GM19351 (cell line): ENCODE measurements around the gene RAG2.

Experiments used
- ATAC-seq: cut with Tn5 transposase; IDR thresholded peaks from one replicate; pipeline ENCODE4 v1.9.1; 2021; ENCODE audit warnings: mild to moderate bottlenecking, moderate library complexity; ENCODE audit not compliant: unreplicated experiment

The RAG2 gene

DNA sequence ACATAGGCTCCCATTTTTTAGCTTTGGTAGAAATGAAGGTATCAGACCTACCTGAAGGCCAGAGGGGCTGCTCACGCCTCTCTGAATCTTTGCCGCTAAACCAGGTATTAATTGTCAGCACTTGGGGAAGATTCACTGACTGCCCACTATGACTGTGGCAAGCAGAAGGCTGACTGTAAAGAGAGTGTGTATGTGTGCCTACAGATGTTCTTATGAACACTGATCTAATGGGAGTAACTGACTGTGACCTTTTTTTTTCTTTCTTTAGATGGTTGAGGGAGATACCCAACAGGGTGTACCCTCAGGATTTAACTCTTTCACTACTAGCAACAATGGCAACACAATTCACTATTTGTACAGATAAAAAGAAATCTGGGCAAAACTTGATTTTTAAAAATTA lies at the start of gene RAG2:
Gene RAG2, minus strand, starts transcription at position 186 of the 400 bp plus-strand sequence. CDS start 4,068 bp downstream, outside the sequence.
- no peak for ATAC-seq

DNA sequence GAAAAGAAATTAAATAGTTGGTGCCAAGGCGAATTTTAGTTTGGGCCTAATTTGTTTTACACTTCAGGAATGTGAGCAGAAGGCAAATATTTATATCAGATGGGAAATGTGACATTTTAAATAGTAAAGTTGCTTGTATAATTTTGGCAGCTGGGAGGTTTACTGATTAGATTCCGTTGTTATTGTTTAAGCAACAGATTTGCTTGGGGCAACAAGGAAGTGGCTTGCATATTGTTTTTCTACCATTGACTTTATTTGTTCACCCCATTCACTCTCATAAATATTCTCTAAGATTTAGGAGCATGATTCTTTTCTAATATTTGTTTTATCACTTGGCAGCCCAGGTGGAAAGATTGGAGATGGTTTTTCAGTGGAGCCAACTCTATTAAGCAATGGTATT lies 40.5 kb upstream of the RAG2 start:
- ATAC-seq = no peak

DNA sequence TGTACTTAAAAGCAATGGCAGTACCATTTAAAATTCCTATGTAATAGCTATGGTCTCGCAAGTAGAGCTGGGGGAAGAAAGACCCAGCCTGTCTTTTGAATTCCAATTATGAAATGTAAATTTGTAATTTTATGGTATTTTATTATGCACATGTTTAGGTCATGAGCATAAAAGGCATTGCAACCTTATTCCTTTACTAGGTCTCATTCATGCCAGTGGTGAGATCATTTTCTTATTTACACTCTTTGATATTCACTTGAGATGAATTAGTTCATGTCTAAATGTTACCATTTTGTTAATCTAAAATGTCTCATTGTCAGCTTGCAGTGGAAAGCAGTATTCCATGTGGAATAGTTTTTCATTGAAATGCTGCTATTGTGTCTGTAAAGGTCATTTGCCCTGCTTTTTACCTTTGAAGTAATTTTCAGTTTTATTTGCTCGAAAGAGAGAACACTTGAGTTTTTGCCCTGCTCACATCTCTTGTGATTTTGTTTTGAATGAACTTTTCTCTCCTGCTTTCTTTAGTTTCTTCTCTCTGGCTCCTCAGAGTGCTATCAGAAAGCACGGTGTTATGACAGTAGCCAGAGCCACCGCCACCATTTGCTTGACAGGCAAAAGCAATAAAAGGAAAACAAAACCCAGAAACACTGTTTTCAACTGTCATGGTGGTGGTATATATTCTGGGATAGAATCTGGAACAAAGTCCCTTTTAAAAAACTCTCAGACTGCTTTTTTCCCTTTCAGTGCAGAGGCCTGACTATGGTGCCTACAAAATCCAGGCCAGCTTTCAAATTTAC lies 37.2 kb upstream of the RAG2 start:
- ATAC-seq = no peak

DNA sequence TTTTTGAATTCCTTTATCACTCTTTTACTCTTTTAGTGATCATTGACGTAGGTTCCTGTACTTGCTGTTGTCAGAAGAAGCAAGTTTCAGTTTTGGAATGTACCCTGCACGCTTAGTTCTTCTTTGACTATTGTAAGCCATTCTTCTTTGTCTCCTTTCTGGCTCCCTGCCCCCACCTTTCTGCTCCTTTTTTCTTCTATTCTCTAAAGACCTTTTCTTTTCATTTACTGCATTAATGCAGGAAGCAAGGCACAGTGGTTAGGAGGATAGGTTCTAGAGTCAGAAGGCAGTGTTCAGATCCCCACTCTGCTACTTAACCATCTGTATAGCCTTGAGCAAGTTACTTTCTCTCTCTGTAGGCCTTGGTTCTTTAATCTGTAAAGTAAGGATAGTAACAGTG lies 33.7 kb upstream of the RAG2 start:
- peak; percentile 91 for ATAC-seq

DNA sequence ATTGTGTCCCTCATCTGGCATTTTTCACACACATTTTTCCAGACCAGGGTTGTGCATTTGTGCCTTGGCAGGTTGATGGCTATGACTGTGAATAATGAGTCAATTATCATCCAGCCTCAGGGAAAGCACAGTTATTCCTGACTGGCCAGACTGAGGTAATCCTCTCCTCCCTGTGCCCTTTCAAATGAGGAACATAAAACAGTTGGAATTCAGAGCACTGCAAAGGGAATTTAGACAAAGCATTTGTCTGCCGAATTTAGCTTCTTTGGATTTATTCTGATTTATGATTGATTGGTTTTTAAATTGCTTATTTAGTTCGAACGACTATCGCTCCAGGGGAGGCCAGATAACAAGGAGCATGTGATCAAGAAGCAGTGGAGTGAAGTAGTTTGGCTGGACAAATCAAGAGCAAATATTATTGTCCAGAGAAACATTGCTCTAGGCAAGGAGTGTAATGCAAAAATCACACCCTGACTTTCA lies 30.8 kb upstream of the RAG2 start:
- ATAC-seq = no peak

DNA sequence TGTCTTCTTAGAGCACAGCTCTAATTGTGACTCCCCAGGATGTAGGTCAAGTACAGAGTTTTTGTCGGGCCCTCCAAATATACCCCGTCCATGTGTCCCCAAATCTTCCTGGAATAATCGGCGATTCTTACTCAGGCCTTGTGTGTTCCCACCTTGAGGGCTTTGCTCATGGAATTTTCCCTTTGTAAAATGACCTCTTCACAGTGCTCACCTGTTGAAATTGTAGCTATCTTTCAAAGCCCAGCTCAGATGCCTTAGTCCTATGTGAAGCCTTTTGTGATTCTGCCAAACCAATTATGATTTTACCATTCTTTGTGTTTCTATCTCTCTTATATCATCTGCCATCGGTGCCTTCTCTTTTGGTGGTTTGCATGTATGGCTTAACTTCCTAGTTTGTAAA lies 30.1 kb upstream of the RAG2 start:
- ATAC-seq = no peak

DNA sequence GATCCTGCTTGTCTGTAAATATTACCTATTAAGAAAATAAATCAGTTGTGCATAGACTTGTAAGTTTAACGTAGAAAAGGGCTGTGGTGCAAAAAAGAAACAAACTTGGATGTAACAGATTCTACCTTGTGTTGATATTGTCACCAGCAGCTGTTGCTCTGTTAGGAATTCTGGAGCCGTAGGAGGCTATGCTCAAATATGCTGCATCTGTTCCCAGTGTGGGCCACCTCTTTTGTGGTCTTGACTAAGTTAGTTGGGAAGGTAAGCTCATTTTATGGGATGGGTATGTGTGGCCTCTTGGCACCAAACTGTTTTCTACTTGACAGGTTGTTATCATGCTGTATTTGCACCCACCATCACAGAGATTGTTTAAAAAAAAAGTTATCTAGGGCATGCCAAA lies 29.4 kb upstream of the RAG2 start:
- ATAC-seq = no peak

DNA sequence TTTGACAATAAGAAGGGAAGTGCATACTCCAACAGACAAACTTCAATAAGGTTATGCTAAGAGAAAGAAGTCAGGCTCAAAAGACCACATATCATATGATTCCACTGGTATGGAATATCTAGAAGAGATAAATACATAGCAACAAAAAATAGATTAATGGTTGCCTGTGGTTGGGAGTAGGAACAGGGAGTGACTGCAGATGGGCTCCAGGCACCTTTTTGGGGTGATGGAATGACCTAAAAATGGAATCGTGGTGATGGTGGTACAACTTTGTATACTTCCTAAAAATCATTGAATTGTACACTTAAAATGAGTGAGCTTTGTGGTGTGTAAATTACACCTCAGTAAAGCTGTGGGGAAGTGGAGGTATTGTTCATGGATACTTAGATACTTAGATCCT lies 29.0 kb upstream of the RAG2 start:
- no peak for ATAC-seq

DNA sequence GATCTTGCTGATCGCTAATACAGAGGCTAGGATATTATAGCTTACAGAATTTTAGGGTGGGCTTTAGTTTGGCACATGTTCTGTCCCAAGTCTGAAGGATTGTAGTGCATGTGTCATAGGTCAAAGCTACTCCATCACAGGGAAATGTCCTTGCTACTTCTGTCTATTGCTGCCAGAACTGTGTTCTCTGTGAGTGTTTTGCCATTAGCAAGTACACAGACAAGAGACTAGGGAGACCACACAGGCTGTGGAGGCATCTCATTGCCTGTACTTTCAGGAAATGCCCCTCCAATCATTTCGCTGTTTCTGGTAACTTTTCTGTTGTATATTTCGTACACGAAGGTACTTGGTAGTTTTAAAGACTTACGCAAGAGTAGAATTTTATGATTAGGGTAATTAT lies 25.5 kb upstream of the RAG2 start:
- ATAC-seq = no peak

DNA sequence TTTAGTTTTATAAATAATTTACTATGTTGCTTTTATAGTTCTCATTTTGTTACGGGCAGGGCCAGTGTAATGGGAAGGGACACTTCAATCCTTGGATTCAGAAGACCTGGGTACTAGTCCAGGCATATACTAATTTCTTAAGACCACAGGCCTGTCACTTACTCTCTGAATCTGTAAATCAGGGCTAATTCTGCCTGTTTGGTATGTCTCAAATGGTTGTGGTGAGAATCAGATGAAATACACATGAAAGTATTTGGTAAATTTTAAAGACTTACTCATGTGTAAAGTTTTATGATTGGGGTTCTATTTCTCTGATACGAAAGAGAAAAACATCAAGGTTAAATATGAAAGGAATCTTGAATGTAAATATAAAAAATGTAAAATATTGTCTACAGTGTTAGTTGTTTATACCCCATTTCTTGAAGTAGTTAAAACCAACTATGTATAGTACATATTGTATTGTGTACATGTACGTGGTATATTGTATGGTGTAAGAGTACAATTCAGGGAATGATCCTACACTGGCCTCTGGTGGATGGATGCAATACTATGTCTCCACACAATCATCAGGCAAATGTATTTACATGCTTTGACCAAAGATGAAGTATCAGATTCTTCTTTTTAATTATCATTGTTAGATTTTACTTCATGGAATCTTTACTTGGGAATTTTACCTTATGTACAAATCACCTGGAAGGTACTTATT lies 24.5 kb upstream of the RAG2 start:
- ATAC-seq = peak; percentile 79

DNA sequence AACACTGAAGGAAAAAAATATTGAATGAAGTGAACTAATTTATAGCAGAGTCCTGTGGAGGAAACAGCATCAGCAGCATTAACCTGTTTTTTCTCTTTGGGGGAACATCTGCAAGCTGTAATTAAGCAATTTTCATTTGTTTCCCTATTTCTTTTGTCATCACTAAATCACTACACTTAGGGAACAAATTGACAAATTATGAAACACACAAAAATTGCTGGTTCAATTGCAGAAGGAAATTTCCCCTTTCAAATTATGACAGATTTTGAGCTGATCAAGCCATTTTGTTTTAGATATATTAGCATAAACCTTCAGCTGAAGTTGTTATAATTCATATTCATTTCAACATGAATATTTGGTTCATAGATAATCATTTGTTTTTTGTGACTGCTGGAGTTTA lies 22.2 kb upstream of the RAG2 start:
- no peak for ATAC-seq

DNA sequence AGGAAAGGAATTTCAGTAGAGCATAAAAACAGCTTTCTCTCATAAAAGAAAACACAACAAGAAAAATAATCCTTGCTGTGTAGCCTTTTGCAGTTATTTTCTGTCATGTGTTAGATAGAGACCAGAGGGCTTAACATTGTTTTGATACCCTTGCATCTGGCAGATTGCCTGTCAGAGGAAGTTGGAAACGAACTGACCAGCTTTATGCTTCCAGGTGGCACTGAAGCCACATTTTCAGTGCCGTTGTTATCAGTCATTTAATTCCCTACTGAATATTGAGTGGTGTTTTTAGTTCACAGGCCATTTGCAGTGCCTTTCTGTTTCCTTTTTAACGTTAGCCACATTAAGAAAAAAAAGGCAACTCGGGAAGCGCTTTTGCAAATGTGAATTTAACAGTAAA lies 21.5 kb upstream of the RAG2 start:
- no peak for ATAC-seq

DNA sequence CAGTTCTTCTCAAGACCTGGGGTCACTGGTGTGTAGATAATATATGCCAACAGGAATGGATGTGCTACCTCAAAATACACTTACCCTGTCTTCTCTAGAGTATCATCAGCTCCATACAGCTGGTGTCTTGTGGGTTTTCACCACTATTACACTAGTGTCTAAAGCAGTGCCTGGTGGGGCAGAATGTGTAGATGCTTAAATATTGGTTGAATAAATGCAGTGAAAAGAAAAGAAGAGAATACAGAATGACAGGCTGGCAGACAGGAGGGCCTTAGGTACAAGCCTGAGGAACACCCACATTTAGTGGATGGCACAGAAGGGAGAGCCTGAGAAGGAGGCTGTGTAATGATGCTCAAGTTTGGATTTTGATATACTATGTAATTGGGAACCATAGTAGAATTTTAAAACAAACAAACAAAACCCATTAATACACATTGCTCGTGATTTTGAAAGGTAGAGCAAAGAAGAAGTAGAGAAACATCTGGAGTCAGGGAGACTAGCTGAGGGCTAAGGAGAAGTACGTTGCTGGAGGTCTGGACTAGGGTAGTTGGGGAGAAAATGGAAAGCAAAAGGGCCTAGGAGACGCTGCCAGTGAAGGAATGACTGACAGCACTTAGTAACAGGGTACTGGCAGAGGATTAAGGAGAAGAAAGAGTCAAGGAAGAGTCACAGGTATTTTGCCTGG lies 20.5 kb upstream of the RAG2 start:
- no peak for ATAC-seq

DNA sequence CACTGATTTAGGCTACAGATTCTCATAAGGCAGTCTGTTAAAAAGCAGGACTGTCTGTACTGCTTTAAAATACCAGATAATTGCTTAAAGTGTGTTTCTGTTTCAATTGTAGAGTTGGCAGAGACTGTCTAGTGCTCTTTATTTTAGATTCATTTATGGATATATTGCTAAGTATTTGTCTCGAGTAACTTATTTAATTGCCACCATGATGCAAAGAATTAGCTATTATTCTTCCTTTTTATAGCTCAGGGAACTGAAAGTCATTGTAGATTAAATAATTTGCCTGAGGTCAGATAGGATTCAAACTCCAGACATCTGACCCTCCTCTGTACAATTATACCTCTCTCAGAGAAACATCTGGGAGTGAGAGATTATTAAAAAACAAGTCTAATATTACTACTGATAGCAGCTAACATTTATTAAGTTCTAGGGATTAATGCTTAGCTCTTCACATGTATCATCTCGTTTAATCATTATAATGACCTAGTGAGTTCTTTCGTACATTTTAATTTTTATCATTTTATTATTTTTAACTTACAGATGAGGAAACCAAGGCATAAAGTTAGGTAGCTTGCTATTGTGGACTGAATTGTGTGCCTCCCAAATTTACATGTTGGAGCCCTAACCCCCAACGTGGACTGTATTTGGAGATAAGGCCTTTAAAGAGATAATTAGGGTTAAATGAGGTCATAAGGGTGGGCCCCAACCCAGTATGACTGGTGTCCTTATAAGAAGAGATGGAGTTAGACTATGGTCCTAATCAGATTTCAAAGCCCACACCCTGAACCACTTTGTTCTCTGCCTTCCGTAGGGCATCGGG lies 19.7 kb upstream of the RAG2 start:
- ATAC-seq = no peak

DNA sequence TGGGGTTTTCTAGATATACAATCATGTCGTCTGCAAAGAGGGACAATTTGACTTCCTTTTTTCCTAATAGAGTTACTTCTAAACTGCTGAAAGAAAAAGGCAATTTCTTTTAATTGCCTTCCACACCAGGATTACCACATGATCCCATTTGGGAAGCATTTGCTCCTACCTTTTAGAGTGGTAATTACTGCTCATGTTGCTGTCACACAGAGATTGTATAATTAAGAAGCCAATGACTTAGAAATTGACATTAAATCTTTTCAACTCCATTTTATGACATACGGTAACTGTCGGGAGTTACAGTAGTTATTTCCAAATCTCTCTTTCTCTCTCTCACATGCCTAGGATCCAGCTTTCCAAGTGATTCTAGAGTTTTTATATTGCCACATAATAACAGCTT lies 17.8 kb upstream of the RAG2 start:
- ATAC-seq = no peak

DNA sequence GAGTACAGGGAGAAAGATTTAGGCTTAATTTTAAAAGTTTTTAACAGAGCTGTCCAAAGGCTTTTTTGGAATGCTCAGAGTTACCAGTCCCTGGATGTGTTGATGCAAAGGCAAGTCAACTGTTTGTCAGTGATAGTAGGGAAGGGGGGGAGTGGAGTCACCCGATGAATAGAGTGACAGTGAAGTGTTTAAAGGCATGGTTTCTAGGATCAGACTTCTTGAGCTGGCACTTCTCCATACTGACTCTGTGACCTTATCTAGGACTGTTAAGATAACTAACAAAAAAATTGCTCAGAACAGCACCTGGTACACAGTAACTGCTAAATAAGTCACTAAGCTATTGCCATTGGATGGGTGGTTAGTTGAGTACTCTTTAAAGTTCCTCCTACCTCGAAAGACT lies 11.3 kb upstream of the RAG2 start:
- ATAC-seq = no peak

DNA sequence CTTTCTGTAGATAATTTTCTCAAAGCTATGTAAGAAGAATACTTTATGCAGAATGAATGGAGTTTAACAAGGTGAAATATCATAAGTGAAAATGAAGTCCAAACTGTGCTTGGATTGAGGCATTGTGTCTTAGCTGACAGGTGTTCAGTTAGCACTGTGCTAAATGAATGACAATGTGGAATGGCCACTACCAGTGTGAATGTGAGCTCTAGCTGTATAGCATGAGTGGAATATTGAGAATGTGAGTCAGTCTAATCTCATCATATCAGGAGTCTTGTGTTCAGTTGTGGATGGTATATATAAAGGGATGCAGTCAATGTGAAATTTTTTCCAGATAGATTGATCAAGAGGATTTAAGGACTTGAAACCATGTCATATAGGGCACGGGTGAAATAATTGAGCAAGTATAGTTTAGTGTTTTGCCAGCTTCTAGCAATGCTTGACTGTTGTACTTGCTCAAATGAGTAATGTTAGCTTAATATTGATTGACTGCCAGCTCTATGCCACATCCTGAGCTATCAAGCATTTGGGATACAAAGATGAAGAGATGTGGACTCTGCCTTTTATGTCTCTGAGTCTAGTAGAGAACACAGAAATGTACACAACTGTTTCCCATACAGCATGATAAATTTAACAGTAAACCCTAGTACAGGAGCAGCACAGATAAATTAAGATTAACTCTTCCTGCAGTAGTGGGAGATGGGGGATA lies 10.6 kb upstream of the RAG2 start:
- no peak for ATAC-seq

DNA sequence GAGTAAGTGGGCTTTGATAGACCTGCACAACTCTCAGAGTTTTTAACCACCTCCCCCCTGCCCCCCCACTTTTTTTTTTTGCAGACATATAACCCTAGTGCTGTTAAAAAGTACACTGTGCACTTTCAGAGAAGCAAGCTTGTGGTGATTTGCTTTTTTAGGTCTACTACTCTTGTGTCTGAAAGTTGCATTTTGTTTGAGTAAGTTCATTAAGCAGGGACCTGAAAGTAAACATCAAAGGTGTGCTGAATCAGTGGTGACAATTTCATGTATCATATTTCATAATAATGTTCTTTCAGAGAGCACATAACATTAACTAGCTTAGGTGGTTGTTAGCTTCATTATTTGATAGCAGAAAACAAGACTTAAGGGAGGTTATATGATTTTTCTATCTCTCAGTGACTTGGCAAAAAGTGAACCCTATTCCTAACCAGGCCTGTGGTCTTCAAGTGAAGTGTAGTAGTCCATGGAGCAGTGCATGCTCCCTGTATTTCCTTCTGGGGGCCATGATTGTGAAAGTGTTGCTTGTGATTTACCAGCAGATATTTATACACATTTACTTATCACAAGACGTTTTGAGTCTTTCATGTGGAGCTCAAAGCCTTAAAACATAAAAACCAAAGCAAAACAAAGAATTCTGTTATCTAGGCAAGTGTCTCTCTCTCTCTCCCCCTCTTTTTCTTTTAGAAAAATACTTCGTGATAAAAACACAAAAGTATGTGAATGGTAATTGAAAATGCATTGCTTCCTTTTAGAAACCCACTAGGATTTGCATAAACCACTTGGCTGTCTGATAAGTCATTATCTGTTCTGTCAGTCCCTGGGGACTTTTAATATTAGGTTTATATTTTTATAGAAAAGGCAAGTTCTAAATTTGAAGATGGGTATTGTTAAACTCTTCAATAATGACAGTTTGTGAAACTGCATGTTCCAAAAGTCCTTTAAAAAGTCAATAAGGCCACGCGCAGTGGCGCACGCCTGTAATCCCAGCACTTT lies 7.5 kb upstream of the RAG2 start:
- ATAC-seq = peak; percentile 61

DNA sequence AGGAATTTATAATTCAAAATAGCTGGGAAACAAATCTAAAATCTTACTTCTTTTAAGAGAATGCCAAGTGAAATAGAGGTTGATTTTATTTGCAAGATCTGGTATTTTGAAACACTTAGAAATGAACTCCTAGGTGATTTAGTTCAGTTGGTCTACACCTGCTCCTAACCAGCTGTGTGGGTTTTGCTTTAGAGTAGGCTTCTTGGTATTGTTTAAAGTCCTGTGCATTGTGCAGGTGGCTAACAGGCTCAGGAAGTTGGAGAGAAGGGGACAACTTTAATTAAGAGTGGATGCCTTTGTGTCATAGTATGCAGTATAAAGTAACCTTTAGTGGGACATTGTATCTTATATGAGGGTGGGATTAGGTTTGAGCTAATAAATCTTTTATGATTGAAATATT lies 4.1 kb upstream of the RAG2 start:
- no peak for ATAC-seq
